Measurements from ENCODE around the gene RNASEH2B. TPM values are rescaled to one million over a fixed set of nuclear protein-coding genes. Genes with fewer than 3 reads are reported as not detected.

RNASEH2B gene
- total and polyA plus RNA-seq, 2 of the 13 experiments (the other 11 are each of a cell fraction or from before 2014, with no cell fraction given) = 17.2 to 55.4 TPM

GRCh38 chr13:50934735-50935435, 25.3 kb downstream of the RNASEH2B start:
- no peak overlapping the region for H3K27ac ChIP-seq (ENCODE audit: extremely low read length, insufficient read depth, low read length)
- H3K4me1 ChIP-seq (ENCODE audit: insufficient read depth, low read length) = peaks cover 2% of the 10 kb centered on the region
- CTCF ChIA-PET (ENCODE audit: low intra/inter-chr PET ratio, low total read pairs) = no interaction called here
- in situ Hi-C loops (cut with HindIII; ENCODE audit: extremely low pct_ligation_motif_present, low pct_unique_long_range_greater_than_20kb) = no loop called here
- no peak for DNase-seq (ENCODE audit: low spot score)
- intact Hi-C loops (cut with micrococcal nuclease; ENCODE audit: unreplicated experiment) = no loop called here
- WGBS (ENCODE audit: low lambda C conversion rate) = 94% methylated on average over 5 of the region's 5 CpGs
- H4K20me1 ChIP-seq (ENCODE audit: insufficient read depth, low read length) = no peaks in the 10 kb centered on the region
- no peak overlapping the region for H2AFZ ChIP-seq (ENCODE audit: low read length)
- H3K27me3 ChIP-seq (ENCODE audit: control insufficient read depth in 1 of 2, insufficient read depth in 2 of 2, low read length in 2 of 2) = no peaks in the 10 kb centered on the region
- H3K4me3 ChIP-seq (replicated peaks in 1 of 3; ENCODE audit: insufficient read depth in 1 of 3, low read depth in 2 of 3, low read length in 3 of 3) = no peak overlapping the region
- no peak overlapping the region for H3K9ac ChIP-seq (ENCODE audit: insufficient read depth, low read depth, low read length)
- POLR2A ChIA-PET = no interaction called here
- no peak for ATAC-seq
- peaks cover 1 to 35% of the 10 kb centered on the region in 2 experiments; a peak in 4 of 5 replicates for H3K36me3 ChIP-seq (replicated peaks in 1 of 2; ENCODE audit: control insufficient read depth in 1 of 2, insufficient read depth in 2 of 2, low read length in 2 of 2)
- no peaks in the 10 kb centered on the region for H3K79me2 ChIP-seq (ENCODE audit: insufficient read depth, low read length)
- no peak overlapping the region for H3K4me2 ChIP-seq (ENCODE audit: low read depth, low read length)
- TF ChIP-seq MBD4 (IDR thresholded peaks at IDR 0.05; ENCODE audit: borderline replicate concordance, low read length) = no peak
- no TSS peak for BruUV-seq (replicated peaks)
- peaks cover 6% of the 10 kb centered on the region for H3K9me3 ChIP-seq (ENCODE audit: low read length)
- FAIRE-seq = no peak

- 0 out of 2 replicates have a peak, but pooled peaks have one; percentile 15 for TF ChIP-seq CEBPG (CRISPR knock-in tag; IDR thresholded peaks at IDR 0.05)
- peak; percentile 52; the same call in 1 of the 2 replicates for TF ChIP-seq CEBPB (IDR thresholded peaks at IDR 0.05; ENCODE audit: borderline replicate concordance, low read depth, low read length)
- TF ChIP-seq ZNF296 (CRISPR knock-in tag; conservative IDR thresholded peaks at IDR 0.05) = no peak
- peak; percentile 38; the same call in 1 of the 2 replicates for TF ChIP-seq ATF7 (IDR thresholded peaks at IDR 0.05)
- TF ChIP-seq ATF7 (CRISPR knock-in tag; IDR thresholded peaks at IDR 0.05) = no peak
- Histone ChIP-seq H3K27me3 (ENCODE audit: control insufficient read depth in 1 of 2, insufficient read depth in 2 of 2, low read length in 2 of 2) (no peaks in the 10 kb centered on the region), H3K9ac (ENCODE audit: insufficient read depth, low read depth, low read length) (no peak overlapping the region), H3K27ac (ENCODE audit: extremely low read length, insufficient read depth, low read length) (no peak overlapping the region), H4K20me1 (ENCODE audit: insufficient read depth, low read length) (no peaks in the 10 kb centered on the region), H3K36me3 (replicated peaks in 1 of 2; ENCODE audit: control insufficient read depth in 1 of 2, insufficient read depth in 2 of 2, low read length in 2 of 2) (peaks cover 1 to 30% of the 10 kb centered on the region in 2 experiments; a peak in 3 of 5 replicates), H3K4me3 (replicated peaks in 1 of 3; ENCODE audit: insufficient read depth in 1 of 3, low read depth in 2 of 3, low read length in 3 of 3) (no peak overlapping the region), H2AFZ (ENCODE audit: low read length) (no peak overlapping the region), H3K4me2 (ENCODE audit: low read depth, low read length) (no peak overlapping the region), H3K79me2 (ENCODE audit: insufficient read depth, low read length) (no peaks in the 10 kb centered on the region), H3K4me1 (ENCODE audit: insufficient read depth, low read length) (peaks cover 14% of the 10 kb centered on the region), H3K9me3 (ENCODE audit: low read length) (peaks cover 6% of the 10 kb centered on the region)
- ChIA-PET CTCF (ENCODE audit: low intra/inter-chr PET ratio, low total read pairs) (no interaction called here), POLR2A (no interaction called here)
- in situ Hi-C loops (cut with HindIII; ENCODE audit: extremely low pct_ligation_motif_present, low pct_unique_long_range_greater_than_20kb) = no loop called here
- FAIRE-seq (no peak), DNase-seq (ENCODE audit: low spot score) (no peak), ATAC-seq (no peak)
- BruUV-seq (replicated peaks) = no TSS peak
- intact Hi-C loops (cut with micrococcal nuclease; ENCODE audit: unreplicated experiment) = no loop called here
- WGBS (ENCODE audit: low lambda C conversion rate) = 99% methylated on average over 2 of the region's 2 CpGs
These were observed 27.1 kb downstream of the RNASEH2B start for GRCh38 chr13:50936679-50937078.
